HFFc6 (cell line): ENCODE measurements around the gene SP7. TPM values are rescaled to one million over a fixed set of nuclear protein-coding genes. Genes with fewer than 3 reads are reported as not detected.

Source experiments
- DNase-seq: peaks from one replicate; pipeline ENCODE4 v3.0.0-alpha.2; 2018
- H3K27ac Mint-ChIP-seq: 2 replicates; pipeline ENCODE4 v1.8.0; 2020; ENCODE audit warnings: mild to moderate bottlenecking, mixed read lengths
- H3K27me3 Mint-ChIP-seq: 2 replicates; pipeline ENCODE4 v1.8.0; 2021; ENCODE audit warnings: mild to moderate bottlenecking, moderate library complexity, mixed read lengths; ENCODE audit not compliant: insufficient read depth
- H3K36me3 Mint-ChIP-seq: 2 replicates; pipeline ENCODE4 v1.8.0; 2021; ENCODE audit warnings: low read depth, mixed read lengths
- H3K4me1 Mint-ChIP-seq: 2 replicates; pipeline ENCODE4 v1.8.0; 2020; ENCODE audit warnings: low read depth, mixed read lengths
- H3K4me3 Mint-ChIP-seq: 2 replicates; pipeline ENCODE4 v1.8.0; 2020; ENCODE audit warnings: mild to moderate bottlenecking, moderate library complexity, mixed read lengths
- H3K9me3 Mint-ChIP-seq: 2 replicates; pipeline ENCODE4 v1.8.0; 2020; ENCODE audit warnings: mild to moderate bottlenecking, mixed read lengths
- total RNA-seq, 6 experiments: library from RNA; stranded (reverse); fragmentation: NEBNext Ultra II Directional; extraction: Animal tissue kit (Norgen Biotek cat#: 25700); gene quantifications; 2 replicates in 1 of 6; 3 replicates in 5 of 6; pipeline ENCODE4 v1.2.3, GENCODE V29; 2021
- TF ChIP-seq, protein P1 (sequence below): fragments of 200-600 bp; sonication (generic); IDR thresholded peaks from 2 replicates; pipeline ENCODE4 v1.5.0; 2021; ENCODE audit warnings: antibody characterized with exemption, mild to moderate bottlenecking

Gene SP7
- total RNA-seq, 6 experiments from 2014 or later, result not detected

DNA sequence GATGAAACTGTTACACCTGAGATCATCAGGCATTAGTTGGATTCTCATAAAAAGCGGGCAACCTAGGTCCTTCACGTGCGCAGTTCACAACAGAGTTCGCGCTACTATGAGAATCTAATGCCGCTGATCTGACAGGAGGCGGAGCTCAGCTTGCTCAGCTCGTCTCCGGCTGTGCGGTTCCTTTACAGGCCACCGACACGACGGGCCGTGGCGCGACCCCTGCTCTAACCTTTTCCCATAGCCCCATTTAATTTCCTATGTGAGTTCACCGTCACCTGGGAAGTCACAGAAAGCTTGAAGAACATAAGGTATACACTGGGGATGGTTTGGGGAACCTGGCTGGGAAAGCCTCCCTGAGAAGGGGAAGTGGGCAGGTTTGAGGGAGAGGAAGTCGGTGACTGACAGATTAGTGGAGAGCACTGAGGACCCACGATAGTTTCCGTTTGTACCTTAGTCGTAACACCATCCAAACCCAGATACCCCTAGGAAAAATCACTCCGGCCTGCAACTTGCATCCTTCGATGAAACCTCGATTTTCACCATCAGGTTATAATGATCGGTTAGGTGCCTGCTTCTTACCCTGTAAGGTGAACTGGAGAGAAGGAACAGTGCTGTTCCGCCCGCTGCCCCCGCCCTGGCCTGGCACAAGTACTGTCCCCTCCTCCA is 11.9 kb downstream of the SP7 start:
- peak overlapping the region; percentile 89 for H3K4me3 Mint-ChIP-seq

DNA sequence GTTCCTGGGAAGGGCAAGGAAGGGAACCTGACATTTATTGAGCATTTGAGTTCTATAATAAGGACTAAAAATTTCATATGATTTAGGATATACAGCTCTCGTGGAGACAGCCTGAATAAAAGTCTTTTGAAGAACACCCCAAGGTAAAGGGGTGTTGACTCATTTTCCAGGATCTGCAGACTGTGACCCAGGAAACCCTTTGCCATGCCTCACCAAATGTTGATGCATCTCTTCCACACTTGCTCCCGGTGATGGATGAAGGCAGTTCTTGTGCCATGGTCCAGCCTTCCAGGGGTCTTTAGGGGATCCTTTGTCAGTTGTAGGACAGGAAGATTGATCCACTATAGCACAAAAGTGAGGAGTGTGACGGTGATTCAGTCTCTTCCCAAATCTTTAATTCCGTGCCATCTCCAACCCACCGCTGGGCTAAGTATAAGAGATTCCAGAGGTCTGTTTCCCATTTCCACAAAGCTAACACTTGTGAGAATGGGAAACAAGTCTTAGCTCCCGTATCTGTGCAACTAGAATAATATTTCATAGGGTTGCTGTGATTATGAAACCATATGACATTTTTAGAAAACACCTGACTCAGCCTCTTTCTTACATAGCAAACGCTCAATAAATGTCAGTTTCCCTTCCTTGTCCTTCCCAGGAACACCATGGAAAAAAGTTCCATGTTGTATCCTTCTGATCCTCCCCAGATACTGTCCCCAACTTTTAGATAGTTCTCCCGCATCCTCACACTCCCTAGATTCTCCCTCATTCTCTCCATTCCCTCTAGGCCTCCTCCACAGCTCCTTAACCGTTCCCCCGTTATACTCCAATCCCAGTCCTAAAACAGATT is 15.6 kb downstream of the SP7 start:
- Mint-ChIP-seq H3K27ac (peak overlapping the region; percentile 96), H3K27me3 (peaks cover 2% of the 10 kb centered on the region; the same call in 1 of the 2 replicates), H3K4me1 (peaks cover 41% of the 10 kb centered on the region), H3K9me3 (no peaks in the 10 kb centered on the region), H3K36me3 (0 out of 2 replicates have a peak, but pooled peaks cover 3% of the 10 kb centered on the region), H3K4me3 (peak overlapping the region; percentile 97)
- peak; percentile 19 for DNase-seq
- TF ChIP-seq, protein P1, sequence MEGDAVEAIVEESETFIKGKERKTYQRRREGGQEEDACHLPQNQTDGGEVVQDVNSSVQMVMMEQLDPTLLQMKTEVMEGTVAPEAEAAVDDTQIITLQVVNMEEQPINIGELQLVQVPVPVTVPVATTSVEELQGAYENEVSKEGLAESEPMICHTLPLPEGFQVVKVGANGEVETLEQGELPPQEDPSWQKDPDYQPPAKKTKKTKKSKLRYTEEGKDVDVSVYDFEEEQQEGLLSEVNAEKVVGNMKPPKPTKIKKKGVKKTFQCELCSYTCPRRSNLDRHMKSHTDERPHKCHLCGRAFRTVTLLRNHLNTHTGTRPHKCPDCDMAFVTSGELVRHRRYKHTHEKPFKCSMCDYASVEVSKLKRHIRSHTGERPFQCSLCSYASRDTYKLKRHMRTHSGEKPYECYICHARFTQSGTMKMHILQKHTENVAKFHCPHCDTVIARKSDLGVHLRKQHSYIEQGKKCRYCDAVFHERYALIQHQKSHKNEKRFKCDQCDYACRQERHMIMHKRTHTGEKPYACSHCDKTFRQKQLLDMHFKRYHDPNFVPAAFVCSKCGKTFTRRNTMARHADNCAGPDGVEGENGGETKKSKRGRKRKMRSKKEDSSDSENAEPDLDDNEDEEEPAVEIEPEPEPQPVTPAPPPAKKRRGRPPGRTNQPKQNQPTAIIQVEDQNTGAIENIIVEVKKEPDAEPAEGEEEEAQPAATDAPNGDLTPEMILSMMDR, result no peak

More for the DNA sequence above, 11.9 kb downstream of the SP7 start:
- TF ChIP-seq, protein P1, result no peak
- Mint-ChIP-seq H3K4me1 (peaks cover 42% of the 10 kb centered on the region), H3K36me3 (no peaks in the 10 kb centered on the region), H3K27me3 (peaks cover 12% of the 10 kb centered on the region), H3K9me3 (no peaks in the 10 kb centered on the region), H3K27ac (peak overlapping the region; percentile 97)
- DNase-seq, result no peak

DNA sequence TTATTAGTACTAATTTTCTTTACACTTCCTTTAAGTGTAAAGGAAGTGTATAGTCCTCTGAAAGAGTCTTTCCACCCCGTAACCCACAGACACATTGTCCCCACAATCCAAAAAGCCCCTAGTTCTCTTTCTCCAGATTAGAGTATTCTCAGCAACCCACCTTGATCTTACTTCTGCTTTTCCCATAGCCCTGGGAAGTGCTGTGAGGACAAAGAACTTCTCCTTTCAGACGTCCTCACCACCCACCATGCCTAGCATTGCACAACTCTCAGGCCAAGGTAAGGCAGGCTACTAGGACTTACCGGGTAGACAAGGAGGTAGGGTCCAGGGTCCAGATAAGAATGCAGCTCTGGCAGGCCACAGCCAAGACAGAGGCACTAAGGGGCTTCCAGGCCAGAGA is 22.2 kb downstream of the SP7 start:
- TF ChIP-seq, protein P1, result no peak
- Mint-ChIP-seq H3K4me1 (peaks cover 5% of the 10 kb centered on the region; the same call in 1 of the 2 replicates), H3K9me3 (no peaks in the 10 kb centered on the region), H3K36me3 (peaks cover 26% of the 10 kb centered on the region), H3K27ac (no peak overlapping the region), H3K27me3 (no peaks in the 10 kb centered on the region; the same call in 1 of the 2 replicates), H3K4me3 (no peak overlapping the region)
- DNase-seq, result no peak

DNA sequence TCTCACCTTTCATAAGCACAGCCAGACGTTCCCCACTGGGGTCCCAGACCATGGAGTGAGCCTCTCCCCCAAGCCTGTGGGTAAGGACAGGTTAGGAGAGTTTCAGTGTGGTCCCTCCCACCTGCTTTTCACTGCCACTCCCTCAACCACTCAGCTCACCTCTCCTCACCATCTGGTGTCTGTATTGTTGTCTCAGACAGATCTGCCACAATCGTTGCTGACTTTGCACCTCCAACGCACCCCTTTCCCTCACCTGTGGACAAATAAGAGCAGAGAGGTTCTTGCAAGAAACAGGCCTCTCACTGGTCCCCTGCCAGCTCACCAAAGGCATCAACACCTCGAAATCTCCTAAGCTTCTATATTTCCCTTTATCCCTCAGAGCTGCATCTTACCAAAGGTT is 27.9 kb downstream of the SP7 start:
- no peak overlapping the region for H3K27ac Mint-ChIP-seq
- H3K4me3 Mint-ChIP-seq, result no peak overlapping the region

DNA sequence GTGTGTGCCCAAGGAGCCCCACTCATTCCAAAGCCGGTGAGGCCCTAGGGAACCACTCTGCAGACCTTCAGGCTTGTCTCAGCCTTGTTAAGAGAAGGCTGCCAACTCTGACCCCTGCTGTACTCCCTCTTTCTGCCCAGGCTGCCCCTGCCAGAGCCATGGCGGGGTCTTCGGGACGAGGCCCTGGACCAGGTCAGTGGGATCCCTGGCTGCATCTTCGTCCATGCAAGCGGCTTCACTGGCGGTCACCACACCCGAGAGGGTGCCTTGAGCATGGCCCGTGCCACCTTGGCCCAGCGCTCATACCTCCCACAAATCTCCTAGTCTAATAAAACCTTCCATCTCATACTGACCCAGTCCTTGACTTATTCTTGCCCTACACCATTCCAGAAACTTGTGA is 29.3 kb downstream of the SP7 start:
- no peak for DNase-seq
- Mint-ChIP-seq H3K27me3 (no peaks in the 10 kb centered on the region; the same call in none of the 2 replicates), H3K27ac (no peak overlapping the region)

More for the DNA sequence above, 27.9 kb downstream of the SP7 start:
- TF ChIP-seq, protein P1, result no peak
- H3K9me3 Mint-ChIP-seq, result no peaks in the 10 kb centered on the region
- peaks cover 1% of the 10 kb centered on the region; the same call in 1 of the 2 replicates for H3K4me1 Mint-ChIP-seq
- DNase-seq, result no peak
- peaks cover 18% of the 10 kb centered on the region; the same call in 1 of the 2 replicates for H3K36me3 Mint-ChIP-seq
- no peaks in the 10 kb centered on the region; the same call in none of the 2 replicates for H3K27me3 Mint-ChIP-seq

More for the DNA sequence above, 29.3 kb downstream of the SP7 start:
- Mint-ChIP-seq H3K9me3 (no peaks in the 10 kb centered on the region), H3K4me1 (peaks cover 15% of the 10 kb centered on the region), H3K36me3 (peaks cover 27% of the 10 kb centered on the region), H3K4me3 (no peak overlapping the region)
- TF ChIP-seq, protein P1, result no peak
